GM12878 (cell line): ENCODE measurements around the gene KLLN. TPM values are rescaled to one million over a fixed set of nuclear protein-coding genes. Genes with fewer than 3 reads are reported as not detected.
A peak's percentile ranks its signal among the peaks of the same experiment; 100 is the strongest.

ENCODE experiments used
- ATAC-seq: fragments of 200-7000 bp; cut with Tn5 transposase; 3 replicates; pipeline ENCODE4 v1.9.1; 2020; ENCODE audit warnings: mild to moderate bottlenecking, moderate library complexity
- BruUV-seq: library from RNA; stranded (reverse); fragments of 400-500 nt; replicated peaks from 2 replicates; lab custom pipeline; 2021; lab: Mats Ljungman, UMichigan
- CTCF ChIA-PET: fragments of 300-600 bp; sonication (Branson Sonifier 250); formaldehyde crosslinking; extraction: SDS; loops from one replicate; lab custom pipeline; 2021; ENCODE audit warnings: inconsistent platforms; lab: Yijun Ruan, JAX
- POLR2A ChIA-PET: fragments of 350-600 bp; formaldehyde crosslinking; extraction: SDS; loops from one replicate; lab custom pipeline; 2021; ENCODE audit warnings: inconsistent platforms; lab: Charles Lee
- RAD21 ChIA-PET: fragments of 300-600 bp; sonication (Branson Sonifier 250); formaldehyde crosslinking; loops from one replicate; lab custom pipeline; 2023; ENCODE audit warnings: antibody characterized with exemption; ENCODE audit not compliant: unreplicated experiment; lab: Charles Lee
- SMC1A ChIA-PET: fragments of 300-600 bp; sonication (Branson Sonifier 250); formaldehyde crosslinking; loops from one replicate; lab custom pipeline; 2023; ENCODE audit not compliant: unreplicated experiment, uncharacterized antibody; lab: Charles Lee
- DNase-seq: peaks from one replicate; pipeline ENCODE4 v3.0.0-alpha.2; 2011; ENCODE audit warnings: low read depth, low spot score
- FAIRE-seq: peaks from 3 replicates; lab custom pipeline; 2011; peaks lifted over from hg19 to GRCh38; lab: Jason Lieb, UNC
- H2AFZ ChIP-seq: 2 replicates; pipeline ENCODE4 v1.6.0; 2011; ENCODE audit warnings: low read depth, low read length, control low read depth; ENCODE audit not compliant: control insufficient read depth
- H3K27ac ChIP-seq: 2 replicates; pipeline ENCODE4 v1.5.1; 2011; ENCODE audit warnings: control low read depth; ENCODE audit not compliant: control insufficient read depth, insufficient read depth
- H3K27me3 ChIP-seq, 2 experiments: replicated peaks in 1 of 2; 2 replicates each; pipeline versions ENCODE4 v1.6.0 to v1.6.1; 2011; ENCODE audit warnings: low read length in 1 of 2; ENCODE audit not compliant: control insufficient read depth in 2 of 2, insufficient read depth in 2 of 2
- H3K36me3 ChIP-seq, 2 experiments: 2 replicates each; pipeline ENCODE4 v1.5.1; 2011; ENCODE audit warnings: low read length in 1 of 2; ENCODE audit not compliant: control insufficient read depth in 2 of 2, insufficient read depth in 2 of 2
- H3K4me1 ChIP-seq: 2 replicates; pipeline ENCODE4 v1.6.1; 2011; ENCODE audit warnings: mild to moderate bottlenecking, low read length, moderate library complexity, mixed read lengths; ENCODE audit not compliant: control insufficient read depth, insufficient read depth
- H3K4me2 ChIP-seq: 2 replicates; pipeline ENCODE4 v1.6.0; 2011; ENCODE audit warnings: control low read depth; ENCODE audit not compliant: control insufficient read depth, insufficient read depth
- H3K4me3 ChIP-seq: fragments of 200-600 bp; sonication (generic); 2 replicates; pipeline ENCODE4 v1.5.1; 2016
- H3K79me2 ChIP-seq: 2 replicates; pipeline ENCODE4 v1.6.0; 2011; ENCODE audit warnings: low read length; ENCODE audit not compliant: control insufficient read depth, insufficient read depth
- H3K9ac ChIP-seq: 2 replicates; pipeline ENCODE4 v1.8.0; 2011; ENCODE audit warnings: low read length, control low read depth, mixed read lengths; ENCODE audit not compliant: control insufficient read depth, insufficient read depth
- H3K9me3 ChIP-seq: replicated peaks from 3 replicates; pipeline ENCODE4 v1.5.1; 2011; ENCODE audit warnings: mild to moderate bottlenecking, low read length; ENCODE audit not compliant: control insufficient read depth, insufficient read depth
- H4K20me1 ChIP-seq: 2 replicates; pipeline ENCODE4 v1.6.0; 2011; ENCODE audit not compliant: control insufficient read depth, insufficient read depth
- CREM ChIP-seq: IDR thresholded peaks from 2 replicates; pipeline ENCODE4 v1.6.1; 2014; ENCODE audit warnings: antibody characterized with exemption, low read depth
- EGR1 ChIP-seq, 2 experiments: IDR thresholded peaks; 1 replicate in 1 of 2; 2 replicates in 1 of 2; pipeline ENCODE4 v1.6.1; 2011 to 2012; ENCODE audit warnings: low read depth in 2 of 2, low read length in 2 of 2, borderline replicate concordance in 1 of 2, mild to moderate bottlenecking in 1 of 2, moderate library complexity in 1 of 2
- FOS ChIP-seq: IDR thresholded peaks from 3 replicates; pipeline ENCODE4 v1.6.1; 2011; ENCODE audit warnings: borderline replicate concordance; ENCODE audit not compliant: insufficient read length; ENCODE audit errors: extremely low read depth
- GABPA ChIP-seq: IDR thresholded peaks from 2 replicates; pipeline ENCODE4 v1.6.1; 2014; ENCODE audit warnings: antibody characterized with exemption, low read depth, mild to moderate bottlenecking, inconsistent platforms
- IKZF2 ChIP-seq, 2 experiments: fragments of 450-650 bp; IDR thresholded peaks; 2 replicates each; pipeline ENCODE4 v1.6.1; 2017; ENCODE audit warnings: mild to moderate bottlenecking in 2 of 2, moderate library complexity in 2 of 2
- KAT2A ChIP-seq: conservative IDR thresholded peaks from 2 replicates; pipeline ENCODE4 v1.6.1; 2011; ENCODE audit warnings: low read depth, low read length; ENCODE audit not compliant: control insufficient read depth
- LARP7 ChIP-seq: fragments of 450-650 bp; IDR thresholded peaks from 2 replicates; pipeline ENCODE4 v1.6.1; 2017; ENCODE audit warnings: mild to moderate bottlenecking
- MEF2B ChIP-seq: fragments of 450-650 bp; IDR thresholded peaks from 2 replicates; pipeline ENCODE4 v1.6.1; 2018; ENCODE audit warnings: mild to moderate bottlenecking, moderate library complexity; ENCODE audit not compliant: partially characterized antibody, poor library complexity, severe bottlenecking
- NFIC ChIP-seq: IDR thresholded peaks from 2 replicates; pipeline ENCODE4 v1.6.1; 2012; ENCODE audit warnings: low read depth, mild to moderate bottlenecking, inconsistent platforms, low read length, moderate library complexity
- NFYB ChIP-seq: IDR thresholded peaks from 2 replicates; pipeline ENCODE4 v1.6.1; 2011; ENCODE audit warnings: low read depth, mild to moderate bottlenecking, low read length, improper control_type of control experiment, moderate library complexity; ENCODE audit not compliant: insufficient read depth
- POU2F2 ChIP-seq: IDR thresholded peaks from 3 replicates; pipeline ENCODE4 v1.6.1; 2011; ENCODE audit warnings: low read depth, mild to moderate bottlenecking, low read length, borderline replicate concordance
- RFX5 ChIP-seq: IDR thresholded peaks from 2 replicates; pipeline ENCODE4 v1.6.1; 2011; ENCODE audit warnings: low read depth, low read length, improper control_type of control experiment
- SPI1 ChIP-seq: IDR thresholded peaks from 2 replicates; pipeline ENCODE4 v1.6.1; 2011; ENCODE audit warnings: low read depth, mild to moderate bottlenecking, low read length, moderate library complexity, borderline replicate concordance; ENCODE audit not compliant: insufficient read depth
- SREBF2 ChIP-seq: IDR thresholded peaks from 2 replicates; pipeline ENCODE4 v1.6.1; 2012; ENCODE audit warnings: mild to moderate bottlenecking, low read length
- TAF1 ChIP-seq: IDR thresholded peaks from 2 replicates; pipeline ENCODE4 v1.6.1; 2011; ENCODE audit warnings: mild to moderate bottlenecking, low read depth, low read length, borderline replicate concordance
- ZNF274 ChIP-seq: IDR thresholded peaks from one replicate; pipeline ENCODE4 v1.8.0; 2011; ENCODE audit not compliant: insufficient read length, insufficient read depth
- ZNF622 ChIP-seq: fragments of 450-650 bp; IDR thresholded peaks from 2 replicates; pipeline ENCODE4 v1.6.1; 2017; ENCODE audit warnings: mild to moderate bottlenecking, inconsistent platforms
- WGBS: methylation state at CpG from one replicate; pipeline ENCODE4 v1.1.6; 2016; ENCODE audit warnings: low lambda C conversion rate; ENCODE audit not compliant: insufficient replicate concordance, insufficient coverage; ENCODE audit errors: missing lambda C conversion rate; 5-methylcytosine and 5-hydroxymethylcytosine counted together
- in situ Hi-C: fragments of 300-500 bp; cut with MboI; formaldehyde crosslinking; loops from 9 replicates; pipeline ENCODE4 v1.14.3; 2018; ENCODE audit warnings: mixed read lengths
- intact Hi-C: fragments of 100-400 bp; cut with micrococcal nuclease; formaldehyde crosslinking; loops from one replicate; pipeline ENCODE4 v1.14.2; 2022; ENCODE audit not compliant: unreplicated experiment
- polyA plus RNA-seq, 11 experiments: library from polyadenylated mRNA; depleted of rRNA in 4 of 11; unstranded in 6 of 11; stranded (reverse) in 5 of 11; fragments of >200 nt; fragmentation: Nextera tagmentation in 4 of 11; fragmentation: Illumina TruSeq in 1 of 11; extraction: Ambion mirVana in 4 of 11; extraction: Trizol in 1 of 11; gene quantifications; 1 replicate in 1 of 11; 2 replicates in 10 of 11; pipeline versions ENCODE4 v1.2.1 to v1.2.3, GENCODE V29; 2011 to 2016; ENCODE audit warnings: inconsistent platforms in 2 of 11, missing spikeins in 2 of 11, low read depth in 1 of 11
- total RNA-seq, 4 experiments: library from RNA; depleted of rRNA in 3 of 4; stranded (reverse); fragments of >200 nt in 3 of 4; fragmentation: Illumina TruSeq in 1 of 4; extraction: Trizol in 1 of 4; gene quantifications; 2 replicates each; pipeline versions ENCODE4 v1.2.1 to v1.2.3, GENCODE V29; 2013 to 2021
- TF ChIP-seq, protein P1 (sequence below): IDR thresholded peaks from 2 replicates; pipeline ENCODE4 v1.6.1; 2011; ENCODE audit warnings: low read depth, low read length, improper control_type of control experiment, borderline replicate concordance
- TF ChIP-seq, protein P2 (sequence below): fragments of 450-650 bp; IDR thresholded peaks from 2 replicates; pipeline ENCODE4 v1.6.1; 2017; ENCODE audit warnings: mild to moderate bottlenecking
- TF ChIP-seq, protein P3 (sequence below): fragments of 450-650 bp; IDR thresholded peaks from 2 replicates; pipeline ENCODE4 v1.6.1; 2016; ENCODE audit warnings: mild to moderate bottlenecking

KLLN gene
- total and polyA plus RNA-seq, 10 of the 15 experiments (the other 5 are each of a cell fraction or from before 2014, with no cell fraction given): 0.87 to 2.2 (median 1.7) TPM

DNA sequence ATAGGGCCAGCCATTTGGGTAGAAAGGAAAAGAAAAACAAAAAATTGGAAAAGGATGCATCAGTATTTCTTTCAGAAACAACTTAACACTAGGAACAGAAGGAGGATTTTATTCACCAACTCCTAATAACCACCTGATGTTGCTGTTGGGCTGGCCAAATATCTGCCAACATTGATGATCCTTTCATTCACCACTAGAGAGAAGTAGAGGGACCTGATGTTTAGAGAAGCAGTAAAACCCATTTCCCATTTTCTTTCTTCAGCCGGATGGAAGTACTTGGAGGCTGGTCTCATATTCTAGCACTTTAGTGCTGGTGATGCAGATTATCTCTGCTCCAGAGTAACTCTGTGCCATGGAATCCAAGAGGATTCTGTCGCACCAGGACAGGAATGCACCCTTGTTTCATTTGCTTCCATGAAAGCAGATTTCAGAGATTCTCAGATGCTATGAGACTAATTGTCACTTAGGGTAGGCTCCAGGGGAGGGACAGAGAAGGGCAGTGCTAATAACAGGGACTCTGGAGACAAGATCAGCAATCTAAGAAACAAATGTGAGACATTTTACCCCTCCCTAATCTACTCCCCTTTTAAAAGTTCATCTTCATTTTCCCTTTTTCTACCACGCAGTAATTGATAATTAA, 3.1 kb downstream of the KLLN start:
- Histone ChIP-seq H3K4me1 (peaks cover 8% of the 10 kb centered on the region), H3K4me2 (peak overlapping the region; percentile 89), H4K20me1 (no peaks in the 10 kb centered on the region), H3K79me2 (peaks cover 48% of the 10 kb centered on the region), H3K9me3 (no peaks in the 10 kb centered on the region; the same call in 2 of the 3 replicates), H3K4me3 (peak overlapping the region; percentile 84), H3K27me3 (no peaks in the 10 kb centered on the region), H3K27ac (peak overlapping the region; percentile 98), H2AFZ (peak overlapping the region; percentile 69), H3K9ac (peak overlapping the region; percentile 99), H3K36me3 (no peaks in the 10 kb centered on the region)
- no peak for ATAC-seq
- ChIA-PET CTCF (interaction anchor here (0.5 to 3.9 kb wide), 22 partner anchors 10 to 706 kb away, joined by 3 to 98 read pairs (median 4); no protein-coding TSS in a partner anchor), RAD21 (interaction anchor here (1.0 to 6.4 kb wide), 14 partner anchors 8 to 694 kb away, joined by 3 to 158 read pairs (median 14); partner anchors contain the start of gene ATAD1), POLR2A (interaction anchor here (1.1 to 3.3 kb wide), 5 partner anchors 42 to 532 kb away, joined by 3 to 53 read pairs (median 6); partner anchors contain the start of gene ATAD1), SMC1A (interaction anchor here (1.2 to 6.9 kb wide), 20 partner anchors 10 to 694 kb away, joined by 3 to 140 read pairs (median 10); no protein-coding TSS in a partner anchor)
- in situ Hi-C loops: loop anchor here (5.0 to 10.0 kb wide), 5 partner anchors 205 to 692 kb away; no protein-coding TSS in a partner anchor
- peak; percentile 85 for FAIRE-seq
- intact Hi-C loops: loop anchor here (1.0 to 5.0 kb wide), 5 partner anchors 72 to 693 kb away; no protein-coding TSS in a partner anchor
- DNase-seq: peak; percentile 63
- WGBS: 60% methylated on average over 3 of the region's 3 CpGs
- no TSS peak for BruUV-seq
- TF ChIP-seq, protein P1, sequence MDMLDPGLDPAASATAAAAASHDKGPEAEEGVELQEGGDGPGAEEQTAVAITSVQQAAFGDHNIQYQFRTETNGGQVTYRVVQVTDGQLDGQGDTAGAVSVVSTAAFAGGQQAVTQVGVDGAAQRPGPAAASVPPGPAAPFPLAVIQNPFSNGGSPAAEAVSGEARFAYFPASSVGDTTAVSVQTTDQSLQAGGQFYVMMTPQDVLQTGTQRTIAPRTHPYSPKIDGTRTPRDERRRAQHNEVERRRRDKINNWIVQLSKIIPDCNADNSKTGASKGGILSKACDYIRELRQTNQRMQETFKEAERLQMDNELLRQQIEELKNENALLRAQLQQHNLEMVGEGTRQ: no peak
- TF ChIP-seq TAF1 (no peak), CREM (no peak), FOS (no peak), EGR1 (IDR thresholded peaks at IDR 0.05; ENCODE audit: borderline replicate concordance in 1 of 2, low read depth in 2 of 2, low read length in 2 of 2) (no peak), MEF2B (no peak), SPI1 (peak; percentile 62), KAT2A (no peak), IKZF2 (IDR thresholded peaks at IDR 0.05) (peak; percentile 45 to 64; a peak in 3 of 4 replicates), SREBF2 (no peak), ZNF274 (no peak), GABPA (no peak), ZNF622 (no peak), POU2F2 (no peak), NFYB (no peak), NFIC (no peak), RFX5 (no peak), LARP7 (no peak)
- TF ChIP-seq, protein P2, sequence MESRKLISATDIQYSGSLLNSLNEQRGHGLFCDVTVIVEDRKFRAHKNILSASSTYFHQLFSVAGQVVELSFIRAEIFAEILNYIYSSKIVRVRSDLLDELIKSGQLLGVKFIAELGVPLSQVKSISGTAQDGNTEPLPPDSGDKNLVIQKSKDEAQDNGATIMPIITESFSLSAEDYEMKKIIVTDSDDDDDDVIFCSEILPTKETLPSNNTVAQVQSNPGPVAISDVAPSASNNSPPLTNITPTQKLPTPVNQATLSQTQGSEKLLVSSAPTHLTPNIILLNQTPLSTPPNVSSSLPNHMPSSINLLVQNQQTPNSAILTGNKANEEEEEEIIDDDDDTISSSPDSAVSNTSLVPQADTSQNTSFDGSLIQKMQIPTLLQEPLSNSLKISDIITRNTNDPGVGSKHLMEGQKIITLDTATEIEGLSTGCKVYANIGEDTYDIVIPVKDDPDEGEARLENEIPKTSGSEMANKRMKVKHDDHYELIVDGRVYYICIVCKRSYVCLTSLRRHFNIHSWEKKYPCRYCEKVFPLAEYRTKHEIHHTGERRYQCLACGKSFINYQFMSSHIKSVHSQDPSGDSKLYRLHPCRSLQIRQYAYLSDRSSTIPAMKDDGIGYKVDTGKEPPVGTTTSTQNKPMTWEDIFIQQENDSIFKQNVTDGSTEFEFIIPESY: no peak
- TF ChIP-seq, protein P3, sequence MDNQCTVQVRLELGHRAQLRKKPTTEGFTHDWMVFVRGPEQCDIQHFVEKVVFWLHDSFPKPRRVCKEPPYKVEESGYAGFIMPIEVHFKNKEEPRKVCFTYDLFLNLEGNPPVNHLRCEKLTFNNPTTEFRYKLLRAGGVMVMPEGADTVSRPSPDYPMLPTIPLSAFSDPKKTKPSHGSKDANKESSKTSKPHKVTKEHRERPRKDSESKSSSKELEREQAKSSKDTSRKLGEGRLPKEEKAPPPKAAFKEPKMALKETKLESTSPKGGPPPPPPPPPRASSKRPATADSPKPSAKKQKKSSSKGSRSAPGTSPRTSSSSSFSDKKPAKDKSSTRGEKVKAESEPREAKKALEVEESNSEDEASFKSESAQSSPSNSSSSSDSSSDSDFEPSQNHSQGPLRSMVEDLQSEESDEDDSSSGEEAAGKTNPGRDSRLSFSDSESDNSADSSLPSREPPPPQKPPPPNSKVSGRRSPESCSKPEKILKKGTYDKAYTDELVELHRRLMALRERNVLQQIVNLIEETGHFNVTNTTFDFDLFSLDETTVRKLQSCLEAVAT: no peak
